Hepatic stellate cell (primary cell): ENCODE results near the gene LPGAT1.
A peak's percentile ranks its signal among the peaks of the same experiment; 100 is the strongest.

Experiments used
- DNase-seq: peaks from one replicate; pipeline ENCODE4 v3.0.0; 2011; ENCODE audit warnings: low spot score

LPGAT1 gene

DNA sequence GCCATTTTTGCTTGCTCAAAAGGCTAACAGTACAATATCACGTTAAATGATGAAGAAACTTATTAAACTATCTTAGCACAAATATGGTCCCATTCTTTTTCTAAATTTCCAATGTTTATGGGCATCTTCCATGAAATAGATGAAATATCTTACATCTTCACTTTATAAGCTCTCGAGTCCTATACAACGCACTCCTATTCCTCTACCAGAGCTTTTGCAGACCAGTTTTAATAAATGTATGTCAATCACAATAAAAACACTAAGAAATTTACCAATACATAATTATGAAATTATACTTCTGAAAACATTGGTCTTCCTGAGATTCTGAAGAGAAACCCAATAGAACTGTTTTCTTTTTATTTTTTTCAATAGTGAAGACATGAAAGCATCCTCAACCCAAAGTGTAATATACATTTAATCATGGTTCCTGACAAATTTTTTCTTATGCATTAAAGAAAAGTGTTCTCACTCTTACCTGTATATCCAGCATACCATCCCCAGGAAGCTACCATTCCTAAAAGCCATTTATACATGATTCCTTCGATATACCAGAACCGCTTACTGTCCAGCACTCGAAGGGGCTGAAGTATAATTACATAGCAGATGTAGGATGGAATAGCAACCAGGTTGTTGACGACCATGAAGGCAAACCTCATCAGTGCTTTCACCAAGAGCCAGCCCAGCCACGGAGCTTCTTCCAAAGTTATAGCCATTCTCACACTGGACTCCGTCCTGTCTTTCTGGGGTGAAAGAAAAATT, 1.8 kb downstream of the LPGAT1 start:
- DNase-seq, result no peak

DNA sequence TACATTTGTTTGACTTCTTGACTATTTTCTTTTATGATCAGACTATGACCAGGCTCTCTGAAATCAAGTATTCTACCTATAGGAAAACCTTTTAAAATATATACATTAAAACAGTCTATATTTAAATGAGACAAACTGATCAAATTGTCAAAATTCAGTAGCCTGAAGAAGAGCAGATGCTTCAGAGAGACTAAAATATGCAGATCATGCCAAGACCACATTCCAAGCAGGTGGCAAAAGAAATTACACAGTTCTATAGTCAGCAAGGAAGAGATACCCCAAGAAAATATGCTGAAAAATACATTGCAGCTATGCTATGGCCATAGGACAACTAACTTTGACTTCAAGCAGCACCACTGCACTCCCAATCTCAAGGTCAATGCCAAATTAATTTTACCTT, 3.5 kb downstream of the LPGAT1 start:
- DNase-seq, result no peak

GRCh38 chr1:211825980-211826379, 4.6 kb downstream of the LPGAT1 start:
- peak; percentile 56 for DNase-seq

- DNase-seq, result no peak
These were observed 7.7 kb downstream of the LPGAT1 start for GRCh38 chr1:211822677-211823407.

DNA sequence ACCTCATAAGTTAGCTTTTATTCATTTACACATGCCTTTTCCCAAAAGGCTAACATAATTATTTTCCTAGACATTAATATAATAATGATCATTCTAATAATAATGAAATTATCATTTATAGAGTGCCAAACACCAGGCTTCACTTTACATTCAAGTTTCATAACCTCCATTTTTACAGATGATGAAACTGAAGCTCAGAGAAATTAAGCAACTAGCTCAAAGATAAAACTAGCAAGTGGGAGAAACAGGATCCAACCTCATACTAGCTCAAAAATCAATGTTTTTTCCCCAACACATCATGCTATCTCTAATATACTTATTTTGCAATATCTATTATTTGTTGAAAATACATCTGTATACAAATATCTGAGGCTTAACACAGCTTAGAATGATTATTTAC, 14.0 kb downstream of the LPGAT1 start:
- DNase-seq, result no peak

DNA sequence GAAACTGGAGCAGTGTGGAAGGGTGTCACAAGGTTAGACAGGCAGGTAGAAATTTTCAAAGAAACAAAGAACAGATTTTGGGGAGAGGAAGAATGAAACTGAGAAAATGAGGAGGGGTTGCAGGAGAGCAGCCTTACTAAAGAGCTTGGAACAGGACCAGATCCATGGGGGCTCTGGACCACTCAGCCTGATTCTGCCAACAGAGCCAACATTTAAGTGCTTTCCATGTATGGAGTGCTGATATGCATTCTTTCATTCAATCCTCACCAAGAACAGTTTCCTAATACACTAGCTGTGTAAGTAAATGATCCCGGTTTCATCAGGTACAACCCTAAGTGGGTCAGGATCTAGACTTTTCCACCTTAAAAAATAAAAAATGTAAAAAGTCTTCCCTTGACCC, 16.2 kb downstream of the LPGAT1 start:
- no peak for DNase-seq

DNA sequence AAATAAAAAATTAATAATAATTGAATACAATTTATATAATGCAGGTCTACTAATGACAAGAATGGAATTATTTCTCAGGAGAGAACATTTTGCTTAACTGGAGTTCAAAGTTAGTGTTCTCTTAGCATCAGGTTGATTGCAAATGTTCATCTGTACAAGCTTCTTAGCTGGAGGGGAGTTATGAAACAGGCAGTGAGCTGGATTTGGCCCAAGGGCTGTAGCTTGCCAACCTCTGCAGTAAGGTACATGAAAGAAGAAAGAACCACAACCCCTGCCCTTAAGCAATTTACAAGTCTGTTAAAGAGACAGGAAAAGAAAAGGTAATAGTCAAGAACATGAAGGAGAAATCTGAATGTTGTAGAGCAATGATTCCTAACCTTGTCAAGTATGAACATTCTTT, 17.0 kb downstream of the LPGAT1 start:
- no peak for DNase-seq

DNA sequence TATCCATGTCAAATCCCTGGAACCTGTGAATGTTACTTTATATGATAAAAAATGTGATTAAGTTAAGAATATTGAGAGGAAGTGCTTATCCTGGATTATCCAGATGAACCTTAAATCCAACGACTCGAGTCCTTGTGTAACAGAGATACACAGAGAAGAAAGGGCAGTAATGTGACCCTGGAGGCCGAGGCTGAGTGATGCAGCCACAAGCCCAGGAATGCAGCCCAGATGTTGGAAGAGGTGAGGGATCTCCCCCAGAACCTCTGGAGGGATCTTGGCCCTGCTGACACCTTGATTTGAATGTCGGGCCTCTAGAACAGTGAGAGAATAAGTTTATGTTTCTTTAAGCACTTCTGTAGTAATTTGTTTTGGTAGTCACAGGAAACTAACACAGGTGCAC, 18.0 kb downstream of the LPGAT1 start:
- DNase-seq, result no peak

GRCh38 chr1:211811848-211812247, 18.7 kb downstream of the LPGAT1 start:
- DNase-seq, result no peak

DNA sequence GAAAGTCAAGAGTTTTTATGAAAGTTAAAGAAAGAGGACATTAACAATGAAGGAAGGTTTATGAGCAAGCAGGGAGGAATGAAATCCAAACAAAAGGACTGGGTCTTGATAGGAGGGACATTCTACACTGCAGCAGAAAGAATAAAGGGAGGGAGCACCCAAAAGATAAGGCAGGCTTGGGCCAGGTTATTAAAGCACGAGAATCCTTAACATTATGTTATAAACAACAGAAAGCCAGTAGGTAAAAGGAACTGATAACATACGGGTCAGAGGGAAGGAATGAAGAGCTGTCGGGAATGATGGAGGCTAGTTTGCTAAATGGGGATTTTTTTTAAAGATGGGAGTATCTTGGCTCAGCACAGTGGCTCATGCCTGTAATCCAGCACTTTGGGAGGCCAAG, 19.4 kb downstream of the LPGAT1 start:
- DNase-seq, result no peak

GRCh38 chr1:211808475-211808874, 22.1 kb downstream of the LPGAT1 start:
- no peak for DNase-seq

- no peak for DNase-seq
These were observed 25.6 kb downstream of the LPGAT1 start for GRCh38 chr1:211804915-211805314.

- no peak for DNase-seq
These were observed 29.5 kb downstream of the LPGAT1 start for GRCh38 chr1:211800925-211801607.

GRCh38 chr1:211797994-211798393, 32.6 kb downstream of the LPGAT1 start:
- no peak for DNase-seq

- DNase-seq, result no peak
These were observed 38.6 kb downstream of the LPGAT1 start for GRCh38 chr1:211791979-211792378.

DNA sequence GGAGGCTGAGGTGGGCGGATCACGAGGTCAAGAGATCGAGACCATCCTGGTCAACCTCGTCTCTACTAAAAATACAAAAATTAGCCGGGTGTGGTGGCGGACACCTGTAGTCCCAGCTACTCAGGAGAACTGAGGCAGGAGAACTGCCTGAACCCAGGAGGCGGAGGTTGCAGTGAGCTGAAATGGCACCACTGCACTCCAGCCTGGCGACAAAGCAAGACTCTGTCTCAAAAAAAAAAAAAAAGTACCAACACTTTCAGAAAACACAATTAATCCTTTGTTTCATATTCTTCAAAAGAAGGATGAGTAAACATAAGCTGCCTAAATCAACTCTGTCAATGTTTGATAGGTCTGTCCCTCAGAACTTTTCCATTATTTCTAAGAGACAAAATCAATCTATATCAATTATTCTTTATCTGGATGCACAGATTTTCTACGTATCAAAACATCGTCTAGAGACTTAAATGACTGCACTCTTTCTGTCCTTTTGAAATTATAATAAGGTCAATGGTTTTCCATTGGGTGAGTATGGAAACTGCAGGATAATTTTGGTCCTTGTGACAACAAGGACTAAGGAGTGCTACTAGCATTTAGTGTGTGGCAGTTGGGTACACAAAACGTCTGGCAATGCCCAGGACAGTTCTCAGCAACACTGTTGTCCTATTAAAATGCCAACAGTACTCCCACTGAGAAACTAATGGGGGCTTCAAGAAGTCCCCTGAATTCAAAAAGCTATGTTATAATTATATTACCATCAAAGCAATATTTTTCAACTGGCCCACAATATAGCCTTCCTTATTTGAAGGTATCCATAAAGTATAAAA, 40.7 kb downstream of the LPGAT1 start:
- no peak for DNase-seq

DNA sequence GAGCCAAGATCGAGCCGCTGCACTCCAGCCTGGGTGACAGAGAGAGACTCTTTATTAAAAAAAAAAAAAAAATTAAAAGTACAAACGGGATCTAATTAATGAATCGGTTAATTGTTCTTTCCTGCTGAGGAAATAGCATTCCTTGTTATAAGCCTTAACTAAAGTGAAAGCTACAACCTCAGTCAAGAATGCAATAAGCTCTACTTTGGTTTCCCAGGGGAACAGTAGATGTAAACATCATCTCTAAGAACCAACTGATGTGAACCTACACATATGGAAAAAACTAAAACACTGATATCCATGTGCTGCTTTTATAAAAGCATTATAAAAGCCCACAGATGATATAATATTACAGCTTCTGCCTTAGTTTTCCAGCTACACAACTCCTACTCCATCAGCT, 41.9 kb downstream of the LPGAT1 start:
- DNase-seq, result peak; percentile 11

DNA sequence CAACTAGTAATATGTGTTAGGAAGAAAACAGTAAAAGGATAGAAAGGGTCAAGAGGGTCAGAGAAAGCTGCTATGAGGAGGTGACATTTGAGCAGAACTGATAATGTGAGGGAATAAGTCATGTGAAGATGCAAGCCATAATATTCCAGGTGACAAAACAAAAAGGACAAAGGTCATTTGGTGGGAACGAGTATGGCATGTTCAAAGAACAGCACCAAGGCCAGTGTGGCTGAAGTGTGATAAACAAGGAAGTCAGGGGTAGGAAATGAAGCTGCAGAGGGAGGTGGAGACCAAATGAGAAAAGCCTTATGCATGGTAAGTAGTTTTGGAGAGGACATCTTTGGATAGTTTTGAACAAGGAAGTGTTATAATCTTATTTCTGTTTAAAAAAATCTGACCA, 46.7 kb downstream of the LPGAT1 start:
- no peak for DNase-seq

DNA sequence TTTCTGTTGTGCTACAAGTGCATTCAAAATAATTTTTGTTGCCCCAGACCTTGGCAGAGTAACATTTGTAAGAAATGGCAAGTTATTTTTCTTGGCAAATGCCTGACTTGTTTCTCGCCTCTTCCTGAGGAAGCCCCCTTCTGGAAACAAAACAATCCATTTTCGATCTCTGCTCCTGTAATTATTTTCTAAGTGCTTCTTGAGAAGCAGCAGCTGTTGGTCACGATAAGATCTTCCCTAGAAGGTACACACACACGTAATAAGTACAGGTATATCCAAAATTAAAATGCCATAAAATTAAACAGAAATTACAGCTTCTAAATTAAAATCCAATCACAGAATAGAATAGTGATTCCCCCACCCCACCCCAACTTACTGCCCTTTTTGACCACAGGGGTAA, 47.3 kb downstream of the LPGAT1 start:
- no peak for DNase-seq

GRCh38 chr1:211781260-211781659, 49.3 kb downstream of the LPGAT1 start:
- DNase-seq, result no peak

DNA sequence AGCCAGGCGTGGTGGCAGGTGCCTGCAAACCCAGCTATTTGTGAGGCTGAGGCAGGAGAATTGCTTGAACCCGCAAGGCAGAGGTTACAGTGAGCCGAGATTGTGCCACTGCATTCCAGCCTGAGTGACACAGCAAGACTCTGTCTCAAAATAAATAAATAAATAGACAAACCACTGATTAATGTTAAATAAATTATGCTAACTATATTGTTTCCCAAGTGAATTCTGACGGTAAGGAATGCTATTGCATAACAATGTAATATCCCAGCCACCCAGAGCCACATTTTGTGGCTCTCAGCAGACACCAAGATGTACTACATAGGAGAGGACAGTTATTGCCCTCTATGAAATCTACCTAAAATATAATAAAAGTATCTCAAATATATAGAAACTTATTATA, 55.4 kb downstream of the LPGAT1 start:
- no peak for DNase-seq

DNA sequence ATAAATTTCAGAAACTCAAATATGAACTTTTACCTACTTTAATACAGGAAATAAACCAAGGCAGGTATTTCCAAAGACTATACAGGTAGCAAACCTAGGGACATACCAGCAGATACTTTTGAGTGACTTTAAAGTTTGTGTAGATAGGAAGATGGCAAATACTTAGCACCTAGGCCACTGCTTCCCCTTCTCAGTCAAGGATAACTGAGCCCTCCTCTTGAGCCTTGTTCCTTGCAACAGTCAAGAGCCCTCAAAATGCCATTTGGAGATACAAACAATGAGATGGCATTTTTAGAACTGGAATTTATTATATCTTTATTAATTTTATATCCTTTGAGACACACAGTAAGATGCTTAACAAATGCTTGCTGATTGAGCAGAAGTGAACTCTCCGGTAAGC, 65.9 kb downstream of the LPGAT1 start:
- no peak for DNase-seq
